Stimulated activated CD4-positive, alpha-beta T cell treated with anti-CD3 and anti-CD28 coated beads, TNF-alpha, amount 100 ng/mL, for 48 hours (primary cell): ENCODE results near the gene PGA3.
"Not testable (repeated sequence)": the region's sequence is repeated elsewhere in the genome, so short reads cannot be mapped to it uniquely, and the experiment has no call there.

Experiments
- DNase-seq, 3 donors: peaks; one replicate each; pipeline ENCODE4 v3.0.0-alpha.2; 2020; ENCODE audit warnings: low read depth in 3 of 3

PGA3 gene

GRCh38 chr11:61207636-61208310 lies 4.5 kb downstream of the PGA3 start:
- not testable (repeated sequence) for DNase-seq

- not testable (repeated sequence) for DNase-seq
Measured at GRCh38 chr11:61210629-61211028, 7.3 kb downstream of the PGA3 start.

GRCh38 chr11:61211327-61211952 lies 8.1 kb downstream of the PGA3 start:
- not testable (repeated sequence) for DNase-seq

- DNase-seq: not testable (repeated sequence)
Measured at GRCh38 chr11:61212202-61212601, 8.9 kb downstream of the PGA3 start.

- DNase-seq: not testable (repeated sequence)
Measured at GRCh38 chr11:61213711-61214324, 10.5 kb downstream of the PGA3 start.

GRCh38 chr11:61218306-61218705 lies 15.0 kb downstream of the PGA3 start:
- not testable (repeated sequence) for DNase-seq

GRCh38 chr11:61219016-61219415 lies 15.7 kb downstream of the PGA3 start:
- not testable (repeated sequence) for DNase-seq

- not testable (repeated sequence) for DNase-seq
Measured at GRCh38 chr11:61222047-61222446, 18.7 kb downstream of the PGA3 start, which contains the start of gene PGA4. Gene PGA4, plus strand, starts transcription at chr11:61222347. Its CDS starts 54 bp downstream, at chr11:61222401.

- not testable (repeated sequence) for DNase-seq
Measured at GRCh38 chr11:61222692-61223091, 19.4 kb downstream of the PGA3 start.

- DNase-seq: not testable (repeated sequence)
Measured at GRCh38 chr11:61226457-61227137, 23.3 kb downstream of the PGA3 start.

GRCh38 chr11:61229458-61229857 lies 26.1 kb downstream of the PGA3 start:
- not testable (repeated sequence) for DNase-seq

GRCh38 chr11:61231033-61231432 lies 27.7 kb downstream of the PGA3 start:
- not testable (repeated sequence) for DNase-seq

- DNase-seq: not testable (repeated sequence)
Measured at GRCh38 chr11:61231585-61231984, 28.3 kb downstream of the PGA3 start.

- not testable (repeated sequence) for DNase-seq
Measured at GRCh38 chr11:61232548-61233145, 29.3 kb downstream of the PGA3 start.

GRCh38 chr11:61237130-61237529 lies 33.8 kb downstream of the PGA3 start:
- DNase-seq: not testable (repeated sequence)

GRCh38 chr11:61240288-61240687 lies 37.0 kb downstream of the PGA3 start:
- DNase-seq: not testable (repeated sequence)

GRCh38 chr11:61240875-61241274 lies 37.6 kb downstream of the PGA3 start, which contains the start of gene PGA5:
Gene PGA5, plus strand, starts transcription at chr11:61241175. Its CDS starts 52 bp downstream, at chr11:61241227.
- DNase-seq: not testable (repeated sequence)

- DNase-seq: not testable (repeated sequence)
Measured at GRCh38 chr11:61241526-61241925, 38.2 kb downstream of the PGA3 start.

GRCh38 chr11:61245284-61245964 lies 42.1 kb downstream of the PGA3 start:
- not testable (repeated sequence) for DNase-seq

- not testable (repeated sequence) for DNase-seq
Measured at GRCh38 chr11:61248071-61248470, 44.8 kb downstream of the PGA3 start.

GRCh38 chr11:61249201-61249600 lies 45.9 kb downstream of the PGA3 start:
- DNase-seq: not testable (repeated sequence)
